Muscle of arm (tissue), 12 donors: ENCODE data around the gene RMDN2. TPM values are rescaled to one million over a fixed set of nuclear protein-coding genes. Genes with fewer than 3 reads are reported as not detected.
"Not testable (repeated sequence)": the region's sequence is repeated elsewhere in the genome, so short reads cannot be mapped to it uniquely, and the experiment has no call there.

Experiments
- DNase-seq: peaks from one replicate; pipeline ENCODE4 v3.0.0-alpha.2; 2013
- polyA plus RNA-seq, 12 donors: library from polyadenylated mRNA; unstranded; fragments of 120-200 nt; gene quantifications; one replicate each; pipeline ENCODE4 v1.2.1, GENCODE V29; 2013; ENCODE audit not compliant: insufficient read length in 12 of 12

The RMDN2 gene
- polyA plus RNA-seq, 12 donors: 2.5 to 7.1 (median 4.3) TPM; not detected in 1

DNA sequence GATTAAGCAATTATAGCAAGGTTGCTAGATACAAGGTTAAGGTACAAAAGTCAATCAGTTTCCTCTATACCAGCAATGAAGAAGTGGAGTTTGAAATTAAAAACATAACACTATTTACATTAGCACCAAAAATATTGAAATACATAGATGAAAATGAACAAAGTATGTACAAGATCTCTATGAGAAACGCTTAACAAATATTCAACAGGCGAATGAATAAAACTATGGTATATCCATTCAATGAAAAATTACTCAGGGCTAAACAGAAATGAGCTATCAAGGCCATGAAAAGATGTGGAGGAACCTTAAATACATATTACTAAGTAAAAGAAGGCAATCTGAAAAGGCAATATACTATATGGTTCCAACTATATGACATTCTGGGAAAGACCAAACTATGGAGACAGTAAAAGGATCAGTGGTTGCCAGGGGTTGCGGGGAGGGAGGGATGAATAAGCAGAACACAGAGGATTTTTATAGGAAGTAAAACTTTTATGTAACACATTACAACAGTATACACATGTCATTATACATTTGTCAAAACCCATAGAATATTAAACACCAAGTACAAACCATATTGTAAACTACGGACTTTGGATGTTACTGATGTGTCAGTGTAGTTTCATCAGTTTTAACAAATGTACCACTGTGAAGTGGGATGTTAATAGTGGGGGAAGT, 62.1 kb downstream of the RMDN2 start:
- DNase-seq: no peak

DNA sequence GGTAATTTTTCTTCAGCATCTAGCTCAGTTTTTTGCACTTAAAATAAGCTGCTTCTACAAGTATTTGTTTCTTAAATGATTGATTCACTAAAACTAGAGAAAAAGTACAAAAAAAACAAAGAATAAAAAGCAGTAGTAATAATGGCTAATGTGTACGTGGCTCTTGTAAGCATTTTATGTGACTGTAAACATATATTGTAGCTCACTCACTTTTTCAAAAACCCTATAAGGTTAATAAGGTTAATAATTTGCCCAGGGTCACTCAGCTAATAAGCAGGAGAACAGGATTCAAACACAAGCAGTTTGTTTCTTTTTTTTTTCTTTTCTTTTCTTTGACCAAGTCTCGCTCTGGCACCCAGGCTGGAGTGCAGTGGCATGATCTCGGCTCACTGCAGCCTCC, 67.5 kb downstream of the RMDN2 start:
- no peak for DNase-seq

DNA sequence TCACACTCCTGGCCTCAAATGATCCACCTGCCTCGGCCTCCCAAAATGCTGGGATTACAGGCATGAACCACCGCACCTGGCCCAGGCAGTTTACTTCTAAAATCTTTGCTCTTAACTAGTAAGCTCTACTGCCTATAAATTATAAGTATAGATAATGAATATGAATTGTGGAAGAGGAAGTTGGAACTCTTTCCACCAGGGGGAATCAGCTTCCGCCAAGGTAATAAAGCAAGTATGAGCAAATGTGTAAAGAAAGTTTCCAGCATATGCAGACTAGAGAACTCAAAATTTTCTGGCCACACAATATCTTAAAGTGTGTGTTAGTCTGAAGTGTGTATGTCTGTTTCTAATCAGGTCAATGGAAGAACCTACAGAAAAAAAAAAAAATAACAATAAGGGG, 68.1 kb downstream of the RMDN2 start:
- DNase-seq: no peak

DNA sequence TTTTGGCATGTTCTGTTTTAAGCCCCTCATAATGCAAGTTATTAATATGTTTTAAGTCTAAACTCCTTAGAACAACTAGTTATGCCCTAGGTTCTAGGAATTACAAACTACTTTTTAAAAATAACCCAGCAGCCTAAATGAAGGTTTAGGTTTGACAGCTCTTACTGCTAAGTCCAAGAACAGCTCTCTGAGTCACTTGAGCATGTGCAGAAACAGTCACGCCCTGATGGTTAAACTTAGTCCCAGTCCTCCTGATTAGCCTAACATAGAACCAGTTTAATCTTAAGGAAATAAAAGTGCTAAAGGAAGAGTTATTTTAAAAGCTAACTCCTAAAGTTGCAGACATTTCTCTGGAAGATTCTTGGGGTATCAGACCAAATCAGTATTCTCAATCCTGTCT, 72.5 kb downstream of the RMDN2 start:
- no peak for DNase-seq

DNA sequence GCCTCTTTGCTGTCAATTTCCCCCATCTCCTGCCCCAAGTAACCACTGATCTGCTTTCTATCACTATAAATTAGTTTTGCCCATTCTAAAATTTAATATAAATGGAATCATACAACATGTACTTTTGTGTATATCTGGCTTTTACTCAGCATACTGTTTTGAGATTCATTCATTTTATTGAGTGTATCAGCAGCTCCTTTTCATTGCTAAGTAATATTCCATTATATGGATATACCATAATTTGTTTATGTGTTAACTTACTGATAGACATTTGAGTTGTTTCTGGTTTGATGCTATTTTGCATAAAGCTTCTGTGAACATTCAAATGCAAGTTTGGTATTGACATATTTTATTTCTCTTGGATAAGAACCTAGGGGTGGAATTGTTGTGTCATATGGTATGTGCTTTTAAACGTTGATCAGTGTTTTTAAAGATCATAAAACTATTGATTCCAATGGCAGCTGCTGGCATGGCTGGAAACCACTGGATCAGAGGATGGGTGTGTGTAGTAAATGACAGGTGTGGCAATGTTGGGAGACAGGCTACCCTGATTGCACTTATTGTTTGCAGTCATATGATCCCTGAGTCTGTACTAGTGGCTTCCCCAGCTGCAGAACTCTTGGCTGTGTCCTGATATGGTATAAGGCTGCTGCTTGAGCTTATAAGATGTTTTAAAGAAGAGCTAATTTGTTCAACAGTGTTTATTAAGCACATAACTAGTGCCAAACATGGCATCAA, 75.6 kb downstream of the RMDN2 start:
- DNase-seq: no peak

GRCh38 chr2:38010187-38010586, 85.1 kb downstream of the RMDN2 start:
- not testable (repeated sequence) for DNase-seq

- DNase-seq: no peak
Measured at GRCh38 chr2:38010995-38011394, 85.9 kb downstream of the RMDN2 start.

- DNase-seq: no peak
Measured at GRCh38 chr2:38013158-38013752, 88.2 kb downstream of the RMDN2 start.

DNA sequence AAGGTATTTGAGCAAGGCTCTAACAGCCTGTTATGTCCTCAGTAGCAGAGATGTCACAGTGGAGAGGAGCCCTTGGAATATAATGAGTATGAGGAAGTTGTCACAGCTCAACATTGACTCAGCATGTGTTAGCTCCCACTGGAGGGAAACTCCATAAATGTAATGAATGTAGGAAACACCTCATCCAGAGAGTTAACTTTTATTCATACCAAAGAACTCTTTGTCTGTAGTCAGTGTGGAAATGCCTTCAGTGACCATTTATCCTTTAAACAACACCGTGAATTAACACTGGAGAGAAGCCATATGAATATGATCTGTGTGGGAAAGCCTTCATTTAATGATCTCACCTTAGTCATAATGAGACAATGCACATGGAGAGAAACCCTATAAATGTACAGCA, 91.1 kb downstream of the RMDN2 start:
- DNase-seq: no peak

DNA sequence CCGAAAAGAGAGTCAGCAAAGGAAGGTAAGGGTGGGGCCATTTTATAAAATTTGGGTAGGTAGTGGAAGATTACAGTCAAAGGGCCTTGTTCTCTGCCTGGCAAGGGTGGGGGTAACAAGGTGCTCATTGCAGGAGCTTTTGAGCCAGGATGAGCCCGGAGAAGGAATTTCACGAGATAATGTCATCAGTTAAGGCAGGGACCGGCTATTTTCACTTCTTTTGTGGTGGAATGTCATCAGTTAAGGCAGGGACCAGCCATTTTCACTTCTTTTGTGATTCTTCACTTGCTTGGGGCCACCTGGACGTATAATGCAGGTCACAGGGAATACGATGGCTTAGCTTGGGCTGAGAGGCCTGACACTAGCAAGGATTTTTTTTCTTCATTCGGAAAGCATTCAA, 92.7 kb downstream of the RMDN2 start:
- DNase-seq: no peak

- DNase-seq: not testable (repeated sequence)
Measured at GRCh38 chr2:38020359-38021069, 95.4 kb downstream of the RMDN2 start.

DNA sequence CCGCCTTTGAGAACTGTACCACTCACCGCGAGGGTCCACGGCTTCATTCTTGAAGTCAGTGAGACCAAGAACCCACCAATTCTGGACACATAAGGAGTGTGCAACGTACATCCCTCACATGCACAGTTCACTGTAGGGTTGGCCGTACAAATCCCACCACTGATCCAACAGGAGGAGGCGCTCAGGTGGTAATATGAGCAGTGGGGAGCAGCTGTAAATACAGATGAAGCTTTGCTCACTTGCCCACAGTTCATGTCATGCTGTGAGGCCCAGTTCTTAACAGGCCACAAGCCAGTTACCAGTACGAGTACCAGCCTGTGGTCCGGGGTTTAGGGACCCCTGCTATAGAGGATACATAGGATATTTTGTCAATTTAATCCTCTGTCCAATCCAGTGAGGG, 96.5 kb downstream of the RMDN2 start:
- DNase-seq: no peak

GRCh38 chr2:38026846-38027245, 101.8 kb downstream of the RMDN2 start:
- DNase-seq: no peak

DNA sequence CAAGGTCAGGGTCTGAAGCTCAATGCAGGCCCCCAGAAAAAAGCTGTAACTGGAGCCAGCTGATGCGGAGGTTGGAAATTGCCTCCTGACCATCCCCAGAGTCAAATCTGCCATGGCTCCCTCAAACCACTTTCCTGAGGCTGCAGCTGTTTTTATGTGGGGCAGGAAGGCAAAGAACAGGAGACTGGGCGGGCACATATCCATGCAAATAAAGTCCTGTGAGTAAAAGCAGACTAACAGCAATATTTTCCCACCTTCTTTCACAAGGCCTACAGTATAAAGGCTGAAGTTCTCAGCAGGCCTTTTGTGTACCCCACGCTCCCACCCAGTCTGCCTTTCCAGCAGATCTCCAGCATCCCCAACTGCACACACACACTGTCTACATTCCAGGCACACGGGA, 103.7 kb downstream of the RMDN2 start:
- DNase-seq: no peak

DNA sequence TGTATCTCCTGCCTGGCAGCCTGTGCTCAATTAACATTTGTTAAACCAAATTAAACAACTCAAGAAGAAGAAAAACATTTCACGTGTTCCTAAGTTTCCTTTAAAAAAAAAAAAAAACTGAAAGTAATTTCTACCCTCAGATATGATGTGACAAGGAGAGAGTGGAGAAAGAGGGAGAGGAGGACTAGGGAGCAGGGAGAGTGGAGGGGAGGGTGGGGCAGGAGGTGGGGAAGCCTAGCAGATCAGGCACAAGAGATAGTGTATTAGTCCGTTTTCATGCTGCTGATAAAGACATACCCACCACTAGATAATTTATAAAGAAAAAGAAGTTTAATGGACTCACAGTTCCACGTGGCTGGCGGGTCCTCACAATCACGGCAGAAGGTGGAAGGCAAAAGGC, 104.4 kb downstream of the RMDN2 start:
- DNase-seq: no peak

- DNase-seq: peak; percentile 32
Measured at GRCh38 chr2:38030635-38031355, 105.7 kb downstream of the RMDN2 start.

- DNase-seq: no peak
Measured at GRCh38 chr2:38032946-38033345, 107.9 kb downstream of the RMDN2 start.

DNA sequence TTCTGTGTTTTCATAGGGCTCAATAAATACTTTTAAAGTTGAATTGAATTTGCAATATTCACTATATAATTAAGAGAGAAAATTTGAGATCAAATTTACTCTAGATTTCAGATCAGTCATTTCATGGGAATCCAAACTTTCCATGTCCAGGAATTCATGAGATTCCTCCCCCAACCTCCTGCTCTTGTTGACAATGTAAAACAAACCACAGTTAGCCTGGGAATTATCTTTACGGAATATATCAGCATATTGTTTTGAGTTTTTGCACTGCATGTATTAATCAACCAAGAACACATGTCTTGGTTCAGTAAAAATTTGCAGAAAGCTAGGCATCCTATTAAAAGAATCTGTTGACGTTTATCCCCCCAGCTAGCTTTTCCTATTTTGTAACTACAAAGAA, 108.6 kb downstream of the RMDN2 start:
- DNase-seq: no peak

GRCh38 chr2:38035968-38036367, 110.9 kb downstream of the RMDN2 start:
- DNase-seq: no peak

DNA sequence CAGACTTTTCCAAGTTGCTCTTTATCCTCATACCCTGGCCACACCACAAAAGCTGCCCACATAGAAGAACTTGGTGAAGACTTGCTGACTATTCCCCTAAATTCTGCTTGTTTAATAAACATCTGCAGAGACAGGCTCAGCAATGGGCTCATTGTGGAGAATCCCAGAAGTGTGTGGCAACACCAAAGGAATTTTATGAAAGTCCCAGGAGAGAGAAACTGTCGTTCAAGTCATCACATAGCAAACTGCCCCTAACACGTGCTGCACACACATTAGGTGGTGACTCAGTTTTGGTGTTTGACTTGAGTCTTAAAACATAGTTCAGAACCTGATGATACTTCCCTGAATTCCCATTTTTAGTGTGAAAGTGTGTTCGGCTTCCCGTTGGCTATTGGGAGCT, 112.2 kb downstream of the RMDN2 start:
- no peak for DNase-seq

DNA sequence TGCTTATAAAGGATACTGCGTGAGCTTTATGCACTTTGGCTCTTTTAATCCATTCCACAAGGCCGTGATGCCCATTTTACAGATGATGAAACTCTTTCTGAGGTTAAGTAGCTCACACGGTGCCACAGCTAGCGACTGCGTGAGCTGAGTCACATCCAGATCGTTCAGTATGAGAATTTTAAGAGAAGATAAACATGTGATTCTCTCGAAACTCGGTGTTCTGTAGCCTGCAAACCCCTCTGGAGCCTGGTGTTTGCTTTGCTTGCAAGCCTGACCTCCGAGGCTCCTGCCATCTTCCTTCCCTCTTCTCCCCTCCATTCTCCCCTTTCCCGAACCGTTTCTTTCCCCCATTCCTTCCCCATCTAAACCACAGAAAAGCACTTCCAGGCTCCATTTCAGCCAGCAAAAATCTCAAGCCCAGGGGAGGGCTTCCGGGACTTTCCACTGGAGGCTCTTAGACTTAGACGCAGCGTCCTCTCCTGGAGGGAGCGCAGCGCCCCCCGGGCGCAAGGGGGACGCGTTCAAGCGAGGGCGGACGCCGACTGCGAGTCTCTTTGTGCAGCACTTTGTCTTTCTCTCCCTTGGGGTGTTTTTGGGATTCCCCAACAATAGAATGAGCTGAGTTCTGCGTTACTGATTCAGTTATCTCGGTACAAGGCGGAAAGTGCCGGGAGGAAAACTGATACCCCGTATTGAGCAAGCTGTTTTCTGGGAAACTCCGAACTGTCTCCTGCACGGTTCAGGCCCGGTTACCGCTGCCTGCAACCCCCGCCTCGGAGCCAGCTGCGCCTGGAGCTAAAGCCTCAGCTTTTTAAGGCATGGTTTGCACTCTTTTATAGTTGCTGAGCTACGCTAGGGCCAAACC, 112.9 kb downstream of the RMDN2 start:
- peak; percentile 57 for DNase-seq
